Right atrium auricular region (tissue), 2 donors: ENCODE measurements around the gene RBMS1. TPM values are rescaled to one million over a fixed set of nuclear protein-coding genes. Genes with fewer than 3 reads are reported as not detected.

Experiments
- DNase-seq: peaks from one replicate; pipeline ENCODE4 v3.0.0-alpha.2; 2019; ENCODE audit warnings: low spot score
- H3K27ac ChIP-seq, 2 donors: fragments of 200-600 bp; sonication (generic); 1 replicate in 1 of 2; 2 replicates in 1 of 2; pipeline ENCODE4 v1.5.1; 2016 to 2019
- H3K27me3 ChIP-seq, 2 donors: fragments of 200-600 bp; sonication (generic); one replicate each; pipeline versions ENCODE4 v1.5.1 to v1.6.0; 2017 to 2019
- H3K36me3 ChIP-seq: fragments of 200-600 bp; sonication (generic); one replicate; pipeline ENCODE4 v1.5.1; 2016
- H3K4me1 ChIP-seq, 2 donors: fragments of 200-600 bp; sonication (generic); one replicate each; pipeline versions ENCODE4 v1.5.1 to v1.6.0; 2017 to 2019
- H3K4me3 ChIP-seq, 2 donors: fragments of 200-600 bp; sonication (generic); 1 replicate in 1 of 2; 2 replicates in 1 of 2; pipeline ENCODE4 v1.5.1; 2017 to 2019; ENCODE audit warnings: mild to moderate bottlenecking in 1 of 2, moderate library complexity in 1 of 2
- H3K9me3 ChIP-seq, 2 donors: fragments of 200-600 bp; sonication (generic); one replicate each; pipeline ENCODE4 v1.5.1; 2019
- CTCF ChIP-seq, 2 donors: fragments of 200-600 bp; sonication (generic); IDR thresholded peaks; one replicate each; pipeline ENCODE4 v1.5.1; 2019; ENCODE audit warnings: antibody characterized with exemption in 2 of 2
- total RNA-seq, 2 donors: library from RNA; depleted of rRNA; stranded (reverse); fragments of >200 nt; gene quantifications; one replicate each; pipeline ENCODE4 v1.1.0, GENCODE V29; 2016

RBMS1 gene
- total RNA-seq, 2 donors from 2014 or later = 52.3 to 57.0 TPM

GRCh38 chr2:160373263-160373662 lies 120.3 kb downstream of the RBMS1 start:
- peaks cover 0 to 100% of the 10 kb centered on the region in 2 donors for H3K4me1 ChIP-seq

GRCh38 chr2:160372585-160372984 lies 121.0 kb downstream of the RBMS1 start:
- H3K36me3 ChIP-seq = no peaks in the 10 kb centered on the region
- no peaks in the 10 kb centered on the region for H3K27me3 ChIP-seq
- H3K4me3 ChIP-seq = no peak overlapping the region
- TF ChIP-seq CTCF (IDR thresholded peaks at IDR 0.05) = no peak
- no peaks in the 10 kb centered on the region for H3K9me3 ChIP-seq
- no peak for DNase-seq
- H3K4me1 ChIP-seq = peaks cover 0 to 100% of the 10 kb centered on the region in 2 donors
- peak overlapping the region; percentile 20 to 58 for H3K27ac ChIP-seq

More at GRCh38 chr2:160373263-160373662, 120.3 kb downstream of the RBMS1 start:
- TF ChIP-seq CTCF (IDR thresholded peaks at IDR 0.05) = no peak
- no peak for DNase-seq
- Histone ChIP-seq H3K27ac (peak overlapping the region; percentile 47 to 58), H3K36me3 (no peaks in the 10 kb centered on the region), H3K27me3 (no peaks in the 10 kb centered on the region), H3K4me3 (no peak overlapping the region), H3K9me3 (no peaks in the 10 kb centered on the region)

GRCh38 chr2:160372010-160372356 lies 121.6 kb downstream of the RBMS1 start:
- H3K27ac ChIP-seq = peak overlapping the region; percentile 20 to 58
- no peak for DNase-seq
- H3K4me1 ChIP-seq = peaks cover 0 to 100% of the 10 kb centered on the region in 2 donors
- no peaks in the 10 kb centered on the region for H3K27me3 ChIP-seq
- H3K9me3 ChIP-seq = no peaks in the 10 kb centered on the region
- H3K36me3 ChIP-seq = no peaks in the 10 kb centered on the region
- no peak for TF ChIP-seq CTCF (IDR thresholded peaks at IDR 0.05)
- H3K4me3 ChIP-seq = no peak overlapping the region

GRCh38 chr2:160371251-160372009 lies 122.2 kb downstream of the RBMS1 start:
- Histone ChIP-seq H3K27ac (peak overlapping the region; percentile 20 to 58), H3K9me3 (no peaks in the 10 kb centered on the region), H3K36me3 (peaks cover 5% of the 10 kb centered on the region), H3K27me3 (no peaks in the 10 kb centered on the region), H3K4me1 (peaks cover 0 to 100% of the 10 kb centered on the region in 2 donors), H3K4me3 (no peak overlapping the region)
- DNase-seq = no peak
- no peak for TF ChIP-seq CTCF (IDR thresholded peaks at IDR 0.05)

- H3K4me3 ChIP-seq = no peak overlapping the region
- no peak for DNase-seq
- peak overlapping the region; percentile 17 to 61 for H3K27ac ChIP-seq
- H3K27me3 ChIP-seq = no peaks in the 10 kb centered on the region
- H3K36me3 ChIP-seq = peaks cover 12% of the 10 kb centered on the region
- no peaks in the 10 kb centered on the region for H3K9me3 ChIP-seq
- no peak for TF ChIP-seq CTCF (IDR thresholded peaks at IDR 0.05)
- H3K4me1 ChIP-seq = peaks cover 0 to 100% of the 10 kb centered on the region in 2 donors
Measured at GRCh38 chr2:160368988-160369930, 124.3 kb downstream of the RBMS1 start.
